ENCODE data around the gene NCAN. TPM values are rescaled to one million over a fixed set of nuclear protein-coding genes. Genes with fewer than 3 reads are reported as not detected.
A peak's percentile ranks its signal among the peaks of the same experiment; 100 is the strongest.

NCAN gene
- total RNA-seq, 4 donors from 2014 or later, result 0.21 TPM; not detected in 3

DNA sequence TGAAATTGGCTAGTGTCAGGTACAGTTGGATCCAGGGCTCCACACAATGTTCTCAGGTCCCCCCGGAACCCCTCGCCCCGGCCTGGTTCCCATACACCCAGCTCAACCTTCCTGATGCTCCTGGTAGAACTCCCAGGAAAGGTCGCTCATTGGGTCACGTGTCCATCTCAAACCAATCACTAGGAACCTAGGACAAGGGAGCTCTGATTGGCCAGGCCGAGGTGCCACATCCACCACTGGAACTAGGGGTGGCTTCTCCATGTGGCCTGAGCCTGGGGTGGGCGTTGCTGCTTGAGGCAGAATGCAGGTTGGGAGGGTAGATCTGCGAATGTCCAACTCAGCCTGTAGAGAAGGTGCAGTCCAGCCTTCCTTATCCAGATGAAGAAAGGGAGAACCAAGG lies 34.8 kb upstream of the NCAN start:
- TF ChIP-seq, protein P1, sequence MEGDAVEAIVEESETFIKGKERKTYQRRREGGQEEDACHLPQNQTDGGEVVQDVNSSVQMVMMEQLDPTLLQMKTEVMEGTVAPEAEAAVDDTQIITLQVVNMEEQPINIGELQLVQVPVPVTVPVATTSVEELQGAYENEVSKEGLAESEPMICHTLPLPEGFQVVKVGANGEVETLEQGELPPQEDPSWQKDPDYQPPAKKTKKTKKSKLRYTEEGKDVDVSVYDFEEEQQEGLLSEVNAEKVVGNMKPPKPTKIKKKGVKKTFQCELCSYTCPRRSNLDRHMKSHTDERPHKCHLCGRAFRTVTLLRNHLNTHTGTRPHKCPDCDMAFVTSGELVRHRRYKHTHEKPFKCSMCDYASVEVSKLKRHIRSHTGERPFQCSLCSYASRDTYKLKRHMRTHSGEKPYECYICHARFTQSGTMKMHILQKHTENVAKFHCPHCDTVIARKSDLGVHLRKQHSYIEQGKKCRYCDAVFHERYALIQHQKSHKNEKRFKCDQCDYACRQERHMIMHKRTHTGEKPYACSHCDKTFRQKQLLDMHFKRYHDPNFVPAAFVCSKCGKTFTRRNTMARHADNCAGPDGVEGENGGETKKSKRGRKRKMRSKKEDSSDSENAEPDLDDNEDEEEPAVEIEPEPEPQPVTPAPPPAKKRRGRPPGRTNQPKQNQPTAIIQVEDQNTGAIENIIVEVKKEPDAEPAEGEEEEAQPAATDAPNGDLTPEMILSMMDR (IDR thresholded peaks at IDR 0.05), result no peak
- no peak for TF ChIP-seq POLR2A (IDR thresholded peaks at IDR 0.05)
- DNase-seq, result no peak
- Histone ChIP-seq H3K4me1 (no peaks in the 10 kb centered on the region), H3K27ac (no peak overlapping the region), H3K4me3 (no peak overlapping the region), H3K36me3 (no peaks in the 10 kb centered on the region), H3K27me3 (no peaks in the 10 kb centered on the region), H3K9me3 (no peaks in the 10 kb centered on the region)
- intact Hi-C loops (cut with DNase I; ENCODE audit: low total_unique reads), result no loop called here

DNA sequence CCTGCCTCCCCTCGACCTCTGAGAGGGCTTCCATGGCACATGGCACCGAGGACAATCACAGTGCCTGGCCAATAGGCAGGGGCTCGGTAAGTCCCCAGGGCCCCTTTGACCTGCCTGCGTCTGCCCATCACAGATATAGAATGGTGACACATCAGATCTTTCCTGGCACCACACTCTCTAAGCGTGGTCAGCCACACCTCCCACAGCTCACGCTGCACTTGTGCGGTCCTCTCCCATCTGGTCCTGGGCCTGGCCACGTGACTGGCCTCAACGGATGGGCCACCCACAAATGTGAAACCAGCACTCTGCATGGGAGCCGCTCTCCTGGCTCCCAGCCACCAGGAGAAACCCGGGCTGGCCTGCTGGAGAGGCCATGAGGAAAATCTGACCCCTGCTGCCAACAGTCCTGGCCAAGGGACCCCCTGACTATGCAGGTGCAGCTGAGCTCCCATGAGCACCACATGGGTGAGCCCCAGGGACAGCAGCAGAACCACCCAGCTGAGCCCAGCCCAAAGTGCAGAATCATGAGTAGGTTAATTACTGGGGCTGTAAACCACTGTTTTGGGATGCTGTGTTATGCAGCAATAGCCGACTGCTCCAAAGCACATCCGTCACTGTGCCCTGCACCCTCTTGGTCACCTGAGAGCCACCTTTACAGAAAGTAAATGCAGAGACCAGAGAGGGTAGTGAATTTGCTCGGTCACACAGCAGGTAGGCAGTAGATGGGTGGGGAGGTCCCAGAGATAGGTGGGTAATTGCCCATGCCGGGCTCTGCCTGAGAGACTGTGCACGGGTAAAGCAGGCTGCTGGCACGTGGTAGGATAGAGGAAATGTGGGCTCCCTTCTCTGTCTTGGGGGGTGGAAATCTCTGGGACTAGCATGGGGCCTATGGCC lies 32.0 kb upstream of the NCAN start:
- intact Hi-C loops (cut with DNase I; ENCODE audit: low total_unique reads), result no loop called here
- Histone ChIP-seq H3K4me1 (no peaks in the 10 kb centered on the region), H3K4me3 (no peak overlapping the region), H3K27ac (no peak overlapping the region), H3K36me3 (no peaks in the 10 kb centered on the region), H3K27me3 (no peaks in the 10 kb centered on the region), H3K9me3 (no peaks in the 10 kb centered on the region)
- no peak for DNase-seq
- no peak for TF ChIP-seq POLR2A (IDR thresholded peaks at IDR 0.05)
- TF ChIP-seq, protein P1 (IDR thresholded peaks at IDR 0.05), result no peak

DNA sequence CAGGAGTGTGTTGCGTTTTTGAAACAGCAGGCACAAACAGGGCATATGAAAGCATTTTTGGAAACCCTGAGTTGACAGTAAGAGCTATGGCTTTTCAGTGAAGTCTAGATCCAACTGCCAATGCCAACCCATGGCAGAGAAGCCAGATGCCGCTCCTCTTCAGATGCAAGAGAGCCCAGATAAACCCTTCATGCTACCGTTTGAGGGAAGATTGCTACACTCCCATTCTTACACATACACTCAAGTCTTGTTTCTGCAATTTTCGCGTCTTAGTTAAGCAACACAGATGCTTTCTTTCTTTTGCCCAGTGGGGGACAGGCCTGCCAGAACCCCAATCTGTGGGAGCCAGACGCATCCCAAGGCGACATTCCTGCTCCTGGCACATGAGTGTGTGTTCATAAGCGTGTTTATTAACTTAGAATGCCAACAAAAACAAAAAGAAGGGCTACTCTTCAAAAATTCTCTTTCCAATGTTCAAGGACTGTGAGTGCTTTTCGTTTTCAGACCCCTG lies 30.2 kb upstream of the NCAN start:
- Histone ChIP-seq H3K4me1 (no peaks in the 10 kb centered on the region), H3K36me3 (no peaks in the 10 kb centered on the region)
- intact Hi-C loops (cut with DNase I; ENCODE audit: low total_unique reads), result no loop called here

DNA sequence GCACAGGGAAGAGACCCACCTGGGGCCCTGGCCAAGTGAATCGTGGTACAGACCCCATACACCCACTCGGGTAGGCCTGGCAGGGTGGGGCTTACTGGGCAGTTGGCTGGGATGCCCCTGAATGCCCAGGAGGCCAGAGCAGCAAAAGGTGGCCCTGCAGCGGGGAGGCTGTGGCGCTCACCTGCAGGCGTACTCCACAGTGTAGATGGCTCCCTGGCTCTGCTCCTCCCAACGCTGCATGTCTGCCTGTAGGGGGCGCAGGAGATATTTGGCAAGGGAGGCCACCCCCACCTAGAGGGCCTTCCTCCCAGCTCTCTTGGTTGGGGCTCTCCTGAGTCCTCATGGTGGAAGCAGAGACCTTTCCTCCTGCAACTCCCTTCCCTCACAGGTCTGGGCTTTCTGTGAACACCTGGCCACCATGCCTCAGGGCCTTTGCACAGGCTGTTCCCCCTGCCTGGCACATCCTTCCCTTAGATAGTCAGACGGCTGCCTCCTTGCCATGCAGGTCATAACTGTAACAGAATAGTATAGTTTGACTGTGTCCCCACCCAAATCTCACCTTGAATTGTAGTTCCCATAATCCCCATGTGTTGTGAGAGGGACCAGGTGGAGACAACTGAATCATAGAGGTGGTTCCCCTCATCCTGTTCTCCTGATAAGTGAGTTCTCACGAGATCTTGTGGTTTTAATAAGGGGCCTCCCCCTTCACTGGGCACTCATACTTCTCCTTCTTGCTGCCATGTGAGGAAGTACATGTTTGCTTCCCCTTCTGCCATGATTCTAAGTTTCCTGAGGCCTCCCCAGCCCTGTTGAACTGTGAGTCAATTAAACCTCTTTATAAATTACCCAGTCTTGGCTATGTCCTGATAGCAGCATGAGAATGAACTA lies 25.7 kb upstream of the NCAN start:
- no peaks in the 10 kb centered on the region for H3K9me3 ChIP-seq
- H3K36me3 ChIP-seq, result no peaks in the 10 kb centered on the region
- H3K27me3 ChIP-seq, result no peaks in the 10 kb centered on the region
- no peak overlapping the region for H3K4me3 ChIP-seq
- TF ChIP-seq, protein P1 (IDR thresholded peaks at IDR 0.05), result peak in 3 of 4 experiments; percentile 20 to 27 (median 25)
- TF ChIP-seq POLR2A (IDR thresholded peaks at IDR 0.05), result no peak
- intact Hi-C loops (cut with DNase I; ENCODE audit: low total_unique reads), result no loop called here
- no peak overlapping the region for H3K27ac ChIP-seq
- no peak for DNase-seq
- peaks cover 0 to 17% of the 10 kb centered on the region in 2 donors for H3K4me1 ChIP-seq

More for the DNA sequence above, 30.2 kb upstream of the NCAN start:
- Histone ChIP-seq H3K27me3 (no peaks in the 10 kb centered on the region), H3K27ac (no peak overlapping the region), H3K4me3 (no peak overlapping the region), H3K9me3 (no peaks in the 10 kb centered on the region)
- TF ChIP-seq, protein P1 (IDR thresholded peaks at IDR 0.05), result no peak
- TF ChIP-seq POLR2A (IDR thresholded peaks at IDR 0.05), result no peak
- no peak for DNase-seq
